ENCODE data around the gene UBE2I.

Gene UBE2I

DNA sequence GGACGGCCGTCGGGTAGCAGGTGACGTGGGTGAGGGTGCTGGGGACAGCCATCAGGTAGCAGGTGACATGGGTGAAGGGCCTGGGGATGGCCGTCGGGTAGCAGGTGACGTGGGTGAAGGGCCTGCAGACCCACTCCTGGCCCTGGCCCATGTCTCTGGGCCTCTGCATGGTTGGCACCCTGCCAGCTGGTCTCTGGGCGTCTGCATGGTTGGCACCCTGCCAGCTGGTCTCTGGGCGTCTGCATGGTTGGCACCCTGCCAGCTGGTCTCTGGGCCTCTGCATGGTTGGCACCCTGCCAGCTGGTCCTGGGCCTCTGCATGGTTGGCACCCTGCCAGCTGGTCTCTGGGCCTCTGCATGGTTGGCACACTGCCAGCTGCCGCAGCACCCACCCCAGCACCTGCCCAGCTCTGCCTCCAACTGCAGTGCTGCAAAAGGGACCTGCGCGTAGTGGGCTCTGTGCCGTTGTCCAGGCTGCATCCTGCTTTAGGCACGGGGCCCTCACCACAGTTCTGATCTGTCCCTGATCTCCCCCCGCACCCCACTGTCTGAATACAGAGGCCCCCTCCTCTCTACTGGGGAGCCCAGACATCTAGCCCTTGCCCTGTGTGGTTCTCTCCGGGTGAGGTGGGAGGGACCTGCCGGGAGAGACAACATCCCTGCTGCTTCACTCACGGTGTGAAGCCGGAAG, 37.6 kb upstream of the UBE2I start (continued):
- TF ChIP-seq, protein P1, sequence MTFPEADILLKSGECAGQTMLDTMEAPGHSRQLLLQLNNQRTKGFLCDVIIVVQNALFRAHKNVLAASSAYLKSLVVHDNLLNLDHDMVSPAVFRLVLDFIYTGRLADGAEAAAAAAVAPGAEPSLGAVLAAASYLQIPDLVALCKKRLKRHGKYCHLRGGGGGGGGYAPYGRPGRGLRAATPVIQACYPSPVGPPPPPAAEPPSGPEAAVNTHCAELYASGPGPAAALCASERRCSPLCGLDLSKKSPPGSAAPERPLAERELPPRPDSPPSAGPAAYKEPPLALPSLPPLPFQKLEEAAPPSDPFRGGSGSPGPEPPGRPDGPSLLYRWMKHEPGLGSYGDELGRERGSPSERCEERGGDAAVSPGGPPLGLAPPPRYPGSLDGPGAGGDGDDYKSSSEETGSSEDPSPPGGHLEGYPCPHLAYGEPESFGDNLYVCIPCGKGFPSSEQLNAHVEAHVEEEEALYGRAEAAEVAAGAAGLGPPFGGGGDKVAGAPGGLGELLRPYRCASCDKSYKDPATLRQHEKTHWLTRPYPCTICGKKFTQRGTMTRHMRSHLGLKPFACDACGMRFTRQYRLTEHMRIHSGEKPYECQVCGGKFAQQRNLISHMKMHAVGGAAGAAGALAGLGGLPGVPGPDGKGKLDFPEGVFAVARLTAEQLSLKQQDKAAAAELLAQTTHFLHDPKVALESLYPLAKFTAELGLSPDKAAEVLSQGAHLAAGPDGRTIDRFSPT (tag by site-specific recombination; IDR thresholded peaks at IDR 0.05): peak; percentile 89
- TF ChIP-seq KLF1 (tag by site-specific recombination; IDR thresholded peaks at IDR 0.05) (peak; percentile 51), ZNF394 (tag by site-specific recombination; IDR thresholded peaks at IDR 0.05; ENCODE audit: borderline replicate concordance) (peak; percentile 60; the same call in 1 of the 2 replicates), SCRT2 (tag by site-specific recombination; IDR thresholded peaks at IDR 0.05) (peak; percentile 54), ZNF549 (tag by site-specific recombination; IDR thresholded peaks at IDR 0.05) (peak; percentile 98), ZNF473 (tag by site-specific recombination; IDR thresholded peaks at IDR 0.05) (peak; percentile 100), ZNF529 (tag by site-specific recombination; IDR thresholded peaks at IDR 0.05; ENCODE audit: insufficient replicate concordance) (peak; percentile 93), ZNF843 (tag by site-specific recombination; IDR thresholded peaks at IDR 0.05) (peak; percentile 54), ZNF596 (tag by site-specific recombination; IDR thresholded peaks at IDR 0.05) (peak; percentile 86), KLF7 (tag by site-specific recombination; IDR thresholded peaks at IDR 0.05; ENCODE audit: borderline replicate concordance) (0 out of 2 replicates have a peak, but pooled peaks have one; percentile 74), ZNF501 (tag by site-specific recombination; IDR thresholded peaks at IDR 0.05) (peak; percentile 56; the same call in 1 of the 2 replicates), SP7 (tag by site-specific recombination; IDR thresholded peaks at IDR 0.05) (peak; percentile 82), EGR2 (tag by site-specific recombination; IDR thresholded peaks at IDR 0.05; ENCODE audit: low read depth) (peak; percentile 57; the same call in 1 of the 2 replicates), ZNF174 (tag by site-specific recombination; IDR thresholded peaks at IDR 0.05) (peak; percentile 100), ZNF350 (tag by site-specific recombination; IDR thresholded peaks at IDR 0.05) (peak; percentile 99), ZNF571 (tag by site-specific recombination; IDR thresholded peaks at IDR 0.05) (peak; percentile 100), ZNF660 (tag by site-specific recombination; IDR thresholded peaks at IDR 0.05) (peak; percentile 100), KLF8 (tag by site-specific recombination; IDR thresholded peaks at IDR 0.05) (peak; percentile 45; the same call in 1 of the 2 replicates), ZNF121 (tag by site-specific recombination; IDR thresholded peaks at IDR 0.05) (0 out of 2 replicates have a peak, but pooled peaks have one; percentile 54)
- TF ChIP-seq, protein P2, sequence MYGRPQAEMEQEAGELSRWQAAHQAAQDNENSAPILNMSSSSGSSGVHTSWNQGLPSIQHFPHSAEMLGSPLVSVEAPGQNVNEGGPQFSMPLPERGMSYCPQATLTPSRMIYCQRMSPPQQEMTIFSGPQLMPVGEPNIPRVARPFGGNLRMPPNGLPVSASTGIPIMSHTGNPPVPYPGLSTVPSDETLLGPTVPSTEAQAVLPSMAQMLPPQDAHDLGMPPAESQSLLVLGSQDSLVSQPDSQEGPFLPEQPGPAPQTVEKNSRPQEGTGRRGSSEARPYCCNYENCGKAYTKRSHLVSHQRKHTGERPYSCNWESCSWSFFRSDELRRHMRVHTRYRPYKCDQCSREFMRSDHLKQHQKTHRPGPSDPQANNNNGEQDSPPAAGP (tag by site-specific recombination; IDR thresholded peaks at IDR 0.05): peak; percentile 78
- TF ChIP-seq, protein P3, sequence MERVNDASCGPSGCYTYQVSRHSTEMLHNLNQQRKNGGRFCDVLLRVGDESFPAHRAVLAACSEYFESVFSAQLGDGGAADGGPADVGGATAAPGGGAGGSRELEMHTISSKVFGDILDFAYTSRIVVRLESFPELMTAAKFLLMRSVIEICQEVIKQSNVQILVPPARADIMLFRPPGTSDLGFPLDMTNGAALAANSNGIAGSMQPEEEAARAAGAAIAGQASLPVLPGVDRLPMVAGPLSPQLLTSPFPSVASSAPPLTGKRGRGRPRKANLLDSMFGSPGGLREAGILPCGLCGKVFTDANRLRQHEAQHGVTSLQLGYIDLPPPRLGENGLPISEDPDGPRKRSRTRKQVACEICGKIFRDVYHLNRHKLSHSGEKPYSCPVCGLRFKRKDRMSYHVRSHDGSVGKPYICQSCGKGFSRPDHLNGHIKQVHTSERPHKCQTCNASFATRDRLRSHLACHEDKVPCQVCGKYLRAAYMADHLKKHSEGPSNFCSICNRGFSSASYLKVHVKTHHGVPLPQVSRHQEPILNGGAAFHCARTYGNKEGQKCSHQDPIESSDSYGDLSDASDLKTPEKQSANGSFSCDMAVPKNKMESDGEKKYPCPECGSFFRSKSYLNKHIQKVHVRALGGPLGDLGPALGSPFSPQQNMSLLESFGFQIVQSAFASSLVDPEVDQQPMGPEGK (tag by site-specific recombination; IDR thresholded peaks at IDR 0.05): peak; percentile 95
- TF ChIP-seq, protein P4, sequence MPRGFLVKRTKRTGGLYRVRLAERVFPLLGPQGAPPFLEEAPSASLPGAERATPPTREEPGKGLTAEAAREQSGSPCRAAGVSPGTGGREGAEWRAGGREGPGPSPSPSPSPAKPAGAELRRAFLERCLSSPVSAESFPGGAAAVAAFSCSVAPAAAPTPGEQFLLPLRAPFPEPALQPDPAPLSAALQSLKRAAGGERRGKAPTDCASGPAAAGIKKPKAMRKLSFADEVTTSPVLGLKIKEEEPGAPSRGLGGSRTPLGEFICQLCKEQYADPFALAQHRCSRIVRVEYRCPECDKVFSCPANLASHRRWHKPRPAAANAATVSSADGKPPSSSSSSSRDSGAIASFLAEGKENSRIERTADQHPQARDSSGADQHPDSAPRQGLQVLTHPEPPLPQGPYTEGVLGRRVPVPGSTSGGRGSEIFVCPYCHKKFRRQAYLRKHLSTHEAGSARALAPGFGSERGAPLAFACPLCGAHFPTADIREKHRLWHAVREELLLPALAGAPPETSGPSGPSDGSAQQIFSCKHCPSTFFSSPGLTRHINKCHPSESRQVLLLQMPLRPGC (tag by site-specific recombination; IDR thresholded peaks at IDR 0.05): peak; percentile 59
- TF ChIP-seq, protein P5, sequence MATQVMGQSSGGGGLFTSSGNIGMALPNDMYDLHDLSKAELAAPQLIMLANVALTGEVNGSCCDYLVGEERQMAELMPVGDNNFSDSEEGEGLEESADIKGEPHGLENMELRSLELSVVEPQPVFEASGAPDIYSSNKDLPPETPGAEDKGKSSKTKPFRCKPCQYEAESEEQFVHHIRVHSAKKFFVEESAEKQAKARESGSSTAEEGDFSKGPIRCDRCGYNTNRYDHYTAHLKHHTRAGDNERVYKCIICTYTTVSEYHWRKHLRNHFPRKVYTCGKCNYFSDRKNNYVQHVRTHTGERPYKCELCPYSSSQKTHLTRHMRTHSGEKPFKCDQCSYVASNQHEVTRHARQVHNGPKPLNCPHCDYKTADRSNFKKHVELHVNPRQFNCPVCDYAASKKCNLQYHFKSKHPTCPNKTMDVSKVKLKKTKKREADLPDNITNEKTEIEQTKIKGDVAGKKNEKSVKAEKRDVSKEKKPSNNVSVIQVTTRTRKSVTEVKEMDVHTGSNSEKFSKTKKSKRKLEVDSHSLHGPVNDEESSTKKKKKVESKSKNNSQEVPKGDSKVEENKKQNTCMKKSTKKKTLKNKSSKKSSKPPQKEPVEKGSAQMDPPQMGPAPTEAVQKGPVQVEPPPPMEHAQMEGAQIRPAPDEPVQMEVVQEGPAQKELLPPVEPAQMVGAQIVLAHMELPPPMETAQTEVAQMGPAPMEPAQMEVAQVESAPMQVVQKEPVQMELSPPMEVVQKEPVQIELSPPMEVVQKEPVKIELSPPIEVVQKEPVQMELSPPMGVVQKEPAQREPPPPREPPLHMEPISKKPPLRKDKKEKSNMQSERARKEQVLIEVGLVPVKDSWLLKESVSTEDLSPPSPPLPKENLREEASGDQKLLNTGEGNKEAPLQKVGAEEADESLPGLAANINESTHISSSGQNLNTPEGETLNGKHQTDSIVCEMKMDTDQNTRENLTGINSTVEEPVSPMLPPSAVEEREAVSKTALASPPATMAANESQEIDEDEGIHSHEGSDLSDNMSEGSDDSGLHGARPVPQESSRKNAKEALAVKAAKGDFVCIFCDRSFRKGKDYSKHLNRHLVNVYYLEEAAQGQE (tag by site-specific recombination; IDR thresholded peaks at IDR 0.05): peak; percentile 20; the same call in 1 of the 2 replicates
- TF ChIP-seq, protein P6, sequence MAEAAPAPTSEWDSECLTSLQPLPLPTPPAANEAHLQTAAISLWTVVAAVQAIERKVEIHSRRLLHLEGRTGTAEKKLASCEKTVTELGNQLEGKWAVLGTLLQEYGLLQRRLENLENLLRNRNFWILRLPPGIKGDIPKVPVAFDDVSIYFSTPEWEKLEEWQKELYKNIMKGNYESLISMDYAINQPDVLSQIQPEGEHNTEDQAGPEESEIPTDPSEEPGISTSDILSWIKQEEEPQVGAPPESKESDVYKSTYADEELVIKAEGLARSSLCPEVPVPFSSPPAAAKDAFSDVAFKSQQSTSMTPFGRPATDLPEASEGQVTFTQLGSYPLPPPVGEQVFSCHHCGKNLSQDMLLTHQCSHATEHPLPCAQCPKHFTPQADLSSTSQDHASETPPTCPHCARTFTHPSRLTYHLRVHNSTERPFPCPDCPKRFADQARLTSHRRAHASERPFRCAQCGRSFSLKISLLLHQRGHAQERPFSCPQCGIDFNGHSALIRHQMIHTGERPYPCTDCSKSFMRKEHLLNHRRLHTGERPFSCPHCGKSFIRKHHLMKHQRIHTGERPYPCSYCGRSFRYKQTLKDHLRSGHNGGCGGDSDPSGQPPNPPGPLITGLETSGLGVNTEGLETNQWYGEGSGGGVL (tag by site-specific recombination; IDR thresholded peaks at IDR 0.05): peak; percentile 95
- TF ChIP-seq, protein P7, sequence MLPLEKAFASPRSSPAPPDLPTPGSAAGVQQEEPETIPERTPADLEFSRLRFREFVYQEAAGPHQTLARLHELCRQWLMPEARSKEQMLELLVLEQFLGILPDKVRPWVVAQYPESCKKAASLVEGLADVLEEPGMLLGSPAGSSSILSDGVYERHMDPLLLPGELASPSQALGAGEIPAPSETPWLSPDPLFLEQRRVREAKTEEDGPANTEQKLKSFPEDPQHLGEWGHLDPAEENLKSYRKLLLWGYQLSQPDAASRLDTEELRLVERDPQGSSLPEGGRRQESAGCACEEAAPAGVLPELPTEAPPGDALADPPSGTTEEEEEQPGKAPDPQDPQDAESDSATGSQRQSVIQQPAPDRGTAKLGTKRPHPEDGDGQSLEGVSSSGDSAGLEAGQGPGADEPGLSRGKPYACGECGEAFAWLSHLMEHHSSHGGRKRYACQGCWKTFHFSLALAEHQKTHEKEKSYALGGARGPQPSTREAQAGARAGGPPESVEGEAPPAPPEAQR (tag by site-specific recombination; IDR thresholded peaks at IDR 0.05): peak; percentile 84; the same call in 1 of the 2 replicates

Data from HEK293 (cell line).